ENCODE results near the gene CFAP210.

DNA sequence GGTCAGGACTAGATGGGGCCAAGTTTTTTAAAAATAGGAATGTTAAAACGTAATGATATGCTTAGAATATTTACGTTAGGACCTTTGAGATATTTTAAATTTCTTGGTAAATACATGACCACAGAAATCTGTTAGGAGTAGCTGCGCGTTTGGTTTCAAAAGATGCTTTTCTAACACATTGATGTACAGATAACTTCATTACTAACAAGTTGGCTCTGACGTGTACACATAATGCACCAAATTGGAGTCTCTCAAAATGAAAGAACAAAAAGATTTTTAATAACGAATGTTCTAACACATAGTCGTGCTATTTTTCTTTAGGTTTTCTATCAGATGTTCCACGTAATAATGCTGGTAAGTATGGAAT is 672 bp upstream of the CFAP210 start:
- TF ChIP-seq, protein P1, sequence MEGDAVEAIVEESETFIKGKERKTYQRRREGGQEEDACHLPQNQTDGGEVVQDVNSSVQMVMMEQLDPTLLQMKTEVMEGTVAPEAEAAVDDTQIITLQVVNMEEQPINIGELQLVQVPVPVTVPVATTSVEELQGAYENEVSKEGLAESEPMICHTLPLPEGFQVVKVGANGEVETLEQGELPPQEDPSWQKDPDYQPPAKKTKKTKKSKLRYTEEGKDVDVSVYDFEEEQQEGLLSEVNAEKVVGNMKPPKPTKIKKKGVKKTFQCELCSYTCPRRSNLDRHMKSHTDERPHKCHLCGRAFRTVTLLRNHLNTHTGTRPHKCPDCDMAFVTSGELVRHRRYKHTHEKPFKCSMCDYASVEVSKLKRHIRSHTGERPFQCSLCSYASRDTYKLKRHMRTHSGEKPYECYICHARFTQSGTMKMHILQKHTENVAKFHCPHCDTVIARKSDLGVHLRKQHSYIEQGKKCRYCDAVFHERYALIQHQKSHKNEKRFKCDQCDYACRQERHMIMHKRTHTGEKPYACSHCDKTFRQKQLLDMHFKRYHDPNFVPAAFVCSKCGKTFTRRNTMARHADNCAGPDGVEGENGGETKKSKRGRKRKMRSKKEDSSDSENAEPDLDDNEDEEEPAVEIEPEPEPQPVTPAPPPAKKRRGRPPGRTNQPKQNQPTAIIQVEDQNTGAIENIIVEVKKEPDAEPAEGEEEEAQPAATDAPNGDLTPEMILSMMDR (IDR thresholded peaks at IDR 0.05), result no peak
- no peak for TF ChIP-seq POLR2A (IDR thresholded peaks at IDR 0.05)
